SJSA1 (cell line): ENCODE data around the gene DAB2IP. TPM values are rescaled to one million over a fixed set of nuclear protein-coding genes. Genes with fewer than 3 reads are reported as not detected.
A peak's percentile ranks its signal among the peaks of the same experiment; 100 is the strongest.

Source experiments
- DNase-seq, 2 experiments: peaks; one replicate each; pipeline ENCODE4 v3.0.0-alpha.2; 2015 to 2020; ENCODE audit warnings: low spot score in 2 of 2, low read depth in 1 of 2
- H3K27ac ChIP-seq: fragments of 250-450 bp; sonication (Bioruptor Pico); 2 replicates; pipeline ENCODE4 v1.5.1; 2020; ENCODE audit warnings: mild to moderate bottlenecking, moderate library complexity
- H3K27me3 ChIP-seq: fragments of 250-450 bp; sonication (Bioruptor Pico); replicated peaks from 2 replicates; pipeline ENCODE4 v1.5.1; 2020; ENCODE audit warnings: mild to moderate bottlenecking, moderate library complexity
- H3K36me3 ChIP-seq: fragments of 250-450 bp; sonication (Bioruptor Pico); 2 replicates; pipeline ENCODE4 v1.5.1; 2020; ENCODE audit warnings: mild to moderate bottlenecking
- H3K4me1 ChIP-seq: fragments of 250-450 bp; sonication (Bioruptor Pico); replicated peaks from 2 replicates; pipeline ENCODE4 v1.6.1; 2021; ENCODE audit warnings: mild to moderate bottlenecking
- H3K4me3 ChIP-seq: fragments of 250-450 bp; sonication (Bioruptor Pico); 2 replicates; pipeline ENCODE4 v1.5.1; 2020; ENCODE audit warnings: mild to moderate bottlenecking
- H3K9me3 ChIP-seq: fragments of 250-450 bp; sonication (Bioruptor Pico); replicated peaks from 2 replicates; pipeline ENCODE4 v1.5.1; 2020; ENCODE audit warnings: mild to moderate bottlenecking
- total RNA-seq: library from RNA; depleted of rRNA; stranded (reverse); fragments of >200 nt; shearing (Covaris generic); gene quantifications from 2 replicates; pipeline ENCODE4 v1.2.3, GENCODE V29; 2014; rRNA removed

The DAB2IP gene
- total RNA-seq, 1 experiment from 2014 or later = 2.8 TPM

DNA sequence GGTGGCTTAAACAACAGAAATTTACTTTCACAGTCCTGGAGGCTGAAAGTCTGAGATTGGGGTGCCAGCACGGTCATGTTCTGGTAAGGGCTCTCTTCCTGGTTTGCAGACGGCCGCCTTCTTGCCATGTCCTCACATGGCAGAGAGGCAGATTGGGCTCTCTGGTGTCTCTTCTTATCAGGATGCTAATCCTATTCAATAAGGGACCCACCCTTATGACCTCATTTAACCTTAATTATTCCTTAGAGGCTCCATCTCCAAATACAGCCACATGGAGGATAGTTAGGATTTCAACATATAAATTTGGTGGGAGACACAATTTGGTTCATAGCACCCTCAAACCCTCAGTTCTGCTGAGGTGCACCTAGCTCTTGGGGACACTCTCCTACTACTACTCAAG, 180.4 kb downstream of the DAB2IP start:
- no peaks in the 10 kb centered on the region for H3K27me3 ChIP-seq

DNA sequence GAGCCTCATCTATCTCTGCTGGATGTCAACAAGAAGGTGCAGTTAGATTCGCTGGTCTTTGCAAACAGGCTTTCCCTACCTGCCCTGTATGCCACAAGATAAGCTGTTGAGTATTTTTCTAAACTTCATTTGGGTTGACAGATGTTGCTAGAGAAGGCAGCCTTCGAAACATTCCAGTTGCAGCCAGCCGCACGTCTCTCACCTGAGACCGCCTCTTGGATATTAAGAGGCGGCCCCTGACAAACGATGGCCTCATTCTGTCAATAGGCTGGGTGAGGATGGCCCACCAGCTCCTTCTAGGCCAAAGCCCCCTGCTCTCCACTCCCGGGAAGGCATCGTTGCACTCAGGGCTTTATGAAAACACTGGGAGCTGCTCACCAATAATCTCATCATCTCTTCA, 181.6 kb downstream of the DAB2IP start:
- no peaks in the 10 kb centered on the region for H3K9me3 ChIP-seq

More for the DNA sequence above, 180.4 kb downstream of the DAB2IP start:
- Histone ChIP-seq H3K9me3 (no peaks in the 10 kb centered on the region), H3K27ac (no peak overlapping the region), H3K4me1 (no peaks in the 10 kb centered on the region), H3K4me3 (no peak overlapping the region), H3K36me3 (no peaks in the 10 kb centered on the region)
- DNase-seq = no peak

More for the DNA sequence above, 181.6 kb downstream of the DAB2IP start:
- Histone ChIP-seq H3K27ac (no peak overlapping the region), H3K36me3 (no peaks in the 10 kb centered on the region), H3K4me3 (no peak overlapping the region), H3K4me1 (no peaks in the 10 kb centered on the region), H3K27me3 (no peaks in the 10 kb centered on the region)
- DNase-seq = peak in 1 of 2 experiments; percentile 16

Other genes with a start within 250 kb of the DAB2IP start
- gene GGTA1, start 151.8 kb upstream of the DAB2IP start, total RNA-seq = not detected in 2 replicates